ENCODE data around the gene GRIN2D.
A peak's percentile ranks its signal among the peaks of the same experiment; 100 is the strongest.

Gene GRIN2D

GRCh38 chr19:48398375-48399235, 5.1 kb downstream of the GRIN2D start:
- peak; percentile 66 to 85 (median 78) for DNase-seq

DNA sequence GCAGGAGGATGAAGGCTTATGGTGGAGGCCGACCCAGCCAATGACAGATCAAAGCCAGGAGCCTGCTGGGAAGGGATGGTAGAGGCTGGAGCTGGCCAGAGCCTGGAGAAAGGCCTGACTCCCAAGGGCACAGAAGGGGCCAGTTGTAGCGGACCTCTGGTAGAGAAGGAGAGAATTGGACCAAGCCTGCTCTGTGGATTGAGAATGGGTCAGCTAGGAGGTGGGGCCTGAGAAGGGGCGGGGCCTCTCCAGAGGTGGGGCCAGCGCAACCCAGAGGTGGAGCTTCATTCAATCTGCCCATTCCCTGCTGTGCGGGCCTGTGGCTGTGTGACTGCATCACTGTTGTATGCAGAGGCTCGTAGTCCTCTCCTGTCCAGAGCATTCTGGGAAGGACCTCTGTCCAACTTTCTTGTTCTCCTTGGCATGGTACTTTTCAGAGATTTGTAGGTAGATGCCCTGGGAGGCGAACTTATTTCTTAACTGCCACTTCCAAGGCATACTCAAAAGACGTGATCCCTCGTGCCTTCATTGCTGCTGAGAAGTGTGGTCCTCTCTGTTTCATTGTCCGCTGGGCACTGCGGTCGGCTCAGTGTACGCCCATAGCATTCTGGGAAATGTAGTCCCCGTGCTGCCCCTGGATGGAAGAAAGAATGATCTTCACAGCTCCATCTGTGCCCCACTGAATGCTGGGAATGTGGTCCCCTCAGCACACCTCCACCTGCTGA, 6.7 kb downstream of the GRIN2D start:
- no peak for DNase-seq

- no peak for DNase-seq
These were observed 7.8 kb downstream of the GRIN2D start for GRCh38 chr19:48401287-48401686.

DNA sequence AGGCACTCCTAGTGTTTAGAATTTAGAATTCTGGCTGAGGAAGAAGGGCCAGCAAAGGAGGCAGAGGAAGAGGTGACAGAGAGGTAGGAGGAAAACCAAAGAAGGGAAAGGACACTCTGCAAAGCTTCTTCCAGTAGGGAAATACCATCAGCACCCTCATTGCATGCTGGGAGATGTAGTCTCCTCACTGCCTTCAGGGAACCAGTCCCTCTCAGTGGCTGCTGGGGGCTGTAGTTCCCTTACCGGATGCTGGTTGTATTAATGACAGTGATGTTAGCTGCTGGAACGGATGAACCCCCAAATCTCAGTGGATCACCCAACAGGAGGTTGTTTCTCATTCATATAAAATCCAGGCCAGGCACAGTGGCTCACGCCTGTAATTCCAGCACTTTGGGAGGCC, 10.1 kb downstream of the GRIN2D start:
- DNase-seq = peak in 1 of 4 experiments; percentile 18

GRCh38 chr19:48405010-48405659, 11.7 kb downstream of the GRIN2D start:
- DNase-seq = no peak

- no peak for DNase-seq
These were observed 12.4 kb downstream of the GRIN2D start for GRCh38 chr19:48405850-48406249.

DNA sequence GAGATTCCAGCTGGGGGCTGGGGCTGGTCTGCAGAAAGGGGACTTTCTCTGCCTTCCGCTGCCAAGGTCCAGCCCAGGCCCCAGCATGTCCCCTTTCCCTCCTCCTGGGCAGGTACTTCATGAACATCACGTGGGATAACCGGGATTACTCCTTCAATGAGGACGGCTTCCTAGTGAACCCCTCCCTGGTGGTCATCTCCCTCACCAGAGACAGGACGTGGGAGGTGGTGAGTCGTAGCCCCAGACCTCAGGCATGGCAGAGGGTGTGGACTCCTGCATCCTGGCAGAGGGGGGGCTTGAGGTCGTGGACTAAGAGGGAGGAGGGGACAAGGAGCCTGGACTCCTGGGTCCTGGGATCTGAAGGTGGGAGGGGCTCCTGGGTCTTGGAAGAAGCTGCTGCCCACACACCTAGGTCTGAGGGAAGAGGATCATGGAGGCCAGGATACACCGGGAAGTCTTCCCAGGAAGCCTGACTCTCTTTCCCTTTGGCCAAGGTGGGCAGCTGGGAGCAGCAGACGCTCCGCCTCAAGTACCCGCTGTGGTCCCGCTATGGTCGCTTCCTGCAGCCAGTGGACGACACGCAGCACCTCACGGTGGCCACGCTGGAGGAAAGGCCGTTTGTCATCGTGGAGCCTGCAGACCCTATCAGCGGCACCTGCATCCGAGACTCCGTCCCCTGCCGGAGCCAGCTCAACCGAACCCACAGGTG, 20.6 kb downstream of the GRIN2D start:
- DNase-seq = no peak

DNA sequence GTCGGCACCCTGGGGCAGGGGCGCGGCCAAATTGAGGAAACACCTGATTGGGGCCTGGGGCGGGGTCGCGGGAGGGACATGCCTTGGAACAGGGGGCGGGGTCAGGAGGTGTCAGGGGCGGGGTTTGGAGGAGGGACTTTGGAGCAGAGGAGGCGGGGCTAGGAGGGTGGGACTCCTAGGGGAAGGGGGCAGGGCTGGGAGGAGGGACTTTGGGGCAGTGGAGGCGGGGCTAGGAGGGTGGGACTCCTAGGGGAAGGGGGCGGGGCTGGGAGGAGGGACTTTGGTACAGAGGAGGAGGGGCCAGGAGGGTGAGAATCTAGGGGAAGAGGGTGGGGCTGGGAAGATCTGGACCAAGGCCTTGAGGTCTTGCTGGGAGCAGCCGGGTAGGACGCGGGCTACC, 21.9 kb downstream of the GRIN2D start:
- DNase-seq = peak; percentile 32 to 58 (median 38)

DNA sequence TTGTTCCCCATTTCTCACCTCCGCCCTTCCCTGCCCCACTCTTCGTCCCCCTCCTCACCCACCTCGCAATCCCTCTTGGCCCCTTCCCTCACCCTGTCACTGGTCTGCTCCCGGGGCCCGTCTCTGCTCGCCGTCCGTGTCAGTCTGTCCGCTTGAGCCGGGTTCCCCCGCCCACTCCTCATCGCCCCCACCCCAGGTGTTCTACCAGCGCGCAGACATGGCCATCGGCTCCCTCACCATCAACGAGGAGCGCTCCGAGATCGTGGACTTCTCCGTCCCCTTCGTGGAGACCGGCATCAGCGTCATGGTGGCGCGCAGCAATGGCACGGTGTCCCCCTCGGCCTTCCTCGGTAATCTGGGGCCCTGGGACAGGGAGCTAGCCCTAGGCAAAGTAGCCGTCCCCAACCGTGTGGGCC, 22.3 kb downstream of the GRIN2D start:
- no peak for DNase-seq

DNA sequence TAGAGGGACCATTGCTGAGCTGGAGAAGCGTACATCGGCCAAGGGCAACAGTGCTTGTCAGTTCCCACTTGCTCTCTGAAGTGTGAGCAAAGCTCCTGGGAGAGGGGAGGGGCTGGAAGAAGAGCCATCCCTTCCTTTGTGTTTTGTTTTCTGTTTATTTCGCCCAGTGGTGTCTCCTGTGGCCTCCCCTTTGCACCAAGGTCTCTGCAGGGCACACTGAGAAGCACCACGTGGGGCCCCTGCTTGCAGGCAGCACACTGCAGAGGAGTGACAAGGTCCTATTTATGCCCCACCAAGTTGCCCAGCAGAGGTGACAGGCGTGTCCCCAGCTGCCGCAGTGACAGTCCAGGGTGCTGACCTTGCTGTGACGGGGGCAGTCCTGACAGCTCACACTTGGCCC, 24.0 kb downstream of the GRIN2D start:
- no peak for DNase-seq

- no peak for DNase-seq
These were observed 25.0 kb downstream of the GRIN2D start for GRCh38 chr19:48418317-48419064.

DNA sequence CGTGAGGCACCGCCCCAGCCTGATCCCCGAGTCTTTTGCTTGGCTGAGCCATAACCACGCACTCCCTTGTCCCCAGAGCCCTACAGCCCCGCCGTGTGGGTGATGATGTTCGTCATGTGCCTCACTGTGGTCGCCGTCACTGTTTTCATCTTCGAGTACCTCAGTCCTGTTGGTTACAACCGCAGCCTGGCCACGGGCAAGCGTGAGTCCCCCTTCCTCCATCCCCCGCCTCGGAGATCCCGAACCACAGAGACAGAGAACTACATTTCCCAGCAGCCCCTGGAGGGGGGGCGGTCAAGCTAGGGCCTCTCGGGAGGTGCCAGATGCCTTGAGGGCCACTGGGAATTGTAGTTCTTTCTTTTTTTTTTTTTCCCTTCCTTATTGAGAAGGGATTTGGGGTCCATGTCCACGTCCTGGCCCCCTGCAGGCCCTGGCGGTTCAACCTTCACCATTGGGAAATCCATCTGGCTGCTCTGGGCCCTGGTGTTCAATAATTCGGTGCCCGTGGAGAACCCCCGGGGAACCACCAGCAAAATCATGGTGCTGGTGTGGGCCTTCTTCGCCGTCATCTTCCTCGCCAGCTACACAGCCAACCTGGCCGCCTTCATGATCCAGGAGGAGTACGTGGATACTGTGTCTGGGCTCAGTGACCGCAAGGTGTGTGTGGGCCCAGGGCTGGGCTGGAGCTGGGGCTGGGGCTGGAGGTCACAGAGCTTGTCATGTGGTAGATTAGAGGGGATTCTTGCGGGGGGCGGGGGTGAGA, 25.9 kb downstream of the GRIN2D start:
- DNase-seq = peak; percentile 15 to 34 (median 24)

DNA sequence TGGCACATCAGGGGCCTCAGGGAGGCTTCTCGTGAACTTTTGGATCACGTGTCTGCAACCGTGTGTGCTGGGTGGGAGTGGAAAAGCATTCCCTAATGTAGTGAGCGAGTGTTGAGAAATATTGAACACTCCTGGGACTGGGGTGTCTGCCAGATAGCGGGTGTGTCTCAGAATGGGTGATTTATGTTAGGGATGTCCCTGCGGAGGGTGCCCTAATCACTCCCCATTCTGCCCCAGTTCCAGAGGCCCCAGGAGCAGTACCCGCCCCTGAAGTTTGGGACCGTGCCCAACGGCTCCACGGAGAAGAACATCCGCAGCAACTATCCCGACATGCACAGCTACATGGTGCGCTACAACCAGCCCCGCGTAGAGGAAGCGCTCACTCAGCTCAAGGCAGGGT, 28.1 kb downstream of the GRIN2D start:
- no peak for DNase-seq

DNA sequence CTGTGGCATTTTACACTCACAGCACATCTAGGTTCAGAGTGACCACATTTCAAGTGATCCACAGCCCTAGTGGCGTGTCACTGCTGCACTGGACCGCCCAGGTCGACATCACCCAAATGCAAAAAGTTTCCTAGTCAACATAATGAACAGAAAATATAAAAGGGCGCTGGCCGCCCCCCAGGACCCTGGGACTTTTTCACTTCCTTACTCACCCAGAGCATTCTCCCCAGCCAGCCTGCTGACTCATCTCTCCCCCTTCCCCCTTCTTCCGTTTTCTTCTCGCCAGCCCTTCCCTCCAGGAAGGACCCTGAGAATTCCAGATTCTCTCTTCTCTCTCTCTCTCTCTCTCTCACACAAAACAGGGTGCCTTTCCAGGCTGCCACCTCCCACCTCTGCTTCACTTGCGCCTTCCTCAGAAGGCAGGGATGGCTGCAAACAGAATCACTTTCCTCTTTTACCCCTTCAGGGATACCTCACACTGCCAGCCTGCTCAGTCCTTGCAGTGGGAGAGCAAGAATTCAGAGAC, 31.3 kb downstream of the GRIN2D start:
- DNase-seq = no peak

DNA sequence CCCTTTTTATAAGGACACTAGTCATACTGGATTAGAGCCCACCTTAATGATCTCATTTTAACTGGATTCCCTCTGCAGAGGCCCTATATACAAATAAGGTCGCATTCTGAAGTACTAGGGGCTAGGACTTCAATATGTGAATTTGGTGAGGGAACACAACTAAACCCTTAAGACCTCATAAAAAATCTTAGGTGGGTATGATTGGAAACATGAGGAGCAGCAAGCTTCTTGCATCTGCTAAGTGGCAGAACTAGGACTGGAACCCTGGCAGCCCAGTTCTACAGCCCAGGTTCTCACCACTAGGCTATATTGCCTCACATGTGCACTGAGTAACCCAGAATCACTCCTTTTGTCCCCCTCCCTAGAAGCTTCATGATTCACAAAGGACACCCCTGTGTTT, 35.2 kb downstream of the GRIN2D start:
- no peak for DNase-seq

- no peak for DNase-seq
These were observed 39.9 kb downstream of the GRIN2D start for GRCh38 chr19:48433337-48433736.

GRCh38 chr19:48436586-48436985, 43.1 kb downstream of the GRIN2D start:
- no peak for DNase-seq

DNA sequence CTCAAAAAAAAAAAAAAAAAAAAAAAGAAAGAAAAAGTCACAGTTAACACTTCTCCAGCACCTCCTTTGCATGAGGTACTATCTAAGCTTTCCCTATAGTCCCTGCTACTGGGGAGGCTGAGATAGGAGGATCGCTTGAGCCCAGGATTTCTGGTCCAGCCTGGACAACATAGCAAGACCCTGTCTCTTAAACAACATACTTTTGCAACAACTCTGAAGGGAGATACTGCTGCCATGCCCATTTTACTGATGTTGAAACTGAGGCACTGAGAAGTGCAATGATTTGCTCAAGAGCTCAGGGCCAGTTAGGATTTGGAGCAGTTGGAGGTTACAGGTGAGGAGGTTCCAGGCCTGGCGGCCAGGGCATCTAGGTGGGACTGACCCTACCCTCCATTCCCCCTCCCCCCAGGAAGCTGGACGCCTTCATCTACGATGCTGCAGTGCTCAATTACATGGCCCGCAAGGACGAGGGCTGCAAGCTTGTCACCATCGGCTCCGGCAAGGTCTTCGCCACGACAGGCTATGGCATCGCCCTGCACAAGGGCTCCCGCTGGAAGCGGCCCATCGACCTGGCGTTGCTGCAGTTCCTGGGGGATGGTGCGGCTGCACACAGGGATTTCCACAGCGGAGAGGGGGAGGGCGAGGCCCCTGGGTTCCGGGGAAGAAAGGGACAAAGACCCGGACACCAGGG, 48.0 kb downstream of the GRIN2D start:
- DNase-seq = no peak

DNA sequence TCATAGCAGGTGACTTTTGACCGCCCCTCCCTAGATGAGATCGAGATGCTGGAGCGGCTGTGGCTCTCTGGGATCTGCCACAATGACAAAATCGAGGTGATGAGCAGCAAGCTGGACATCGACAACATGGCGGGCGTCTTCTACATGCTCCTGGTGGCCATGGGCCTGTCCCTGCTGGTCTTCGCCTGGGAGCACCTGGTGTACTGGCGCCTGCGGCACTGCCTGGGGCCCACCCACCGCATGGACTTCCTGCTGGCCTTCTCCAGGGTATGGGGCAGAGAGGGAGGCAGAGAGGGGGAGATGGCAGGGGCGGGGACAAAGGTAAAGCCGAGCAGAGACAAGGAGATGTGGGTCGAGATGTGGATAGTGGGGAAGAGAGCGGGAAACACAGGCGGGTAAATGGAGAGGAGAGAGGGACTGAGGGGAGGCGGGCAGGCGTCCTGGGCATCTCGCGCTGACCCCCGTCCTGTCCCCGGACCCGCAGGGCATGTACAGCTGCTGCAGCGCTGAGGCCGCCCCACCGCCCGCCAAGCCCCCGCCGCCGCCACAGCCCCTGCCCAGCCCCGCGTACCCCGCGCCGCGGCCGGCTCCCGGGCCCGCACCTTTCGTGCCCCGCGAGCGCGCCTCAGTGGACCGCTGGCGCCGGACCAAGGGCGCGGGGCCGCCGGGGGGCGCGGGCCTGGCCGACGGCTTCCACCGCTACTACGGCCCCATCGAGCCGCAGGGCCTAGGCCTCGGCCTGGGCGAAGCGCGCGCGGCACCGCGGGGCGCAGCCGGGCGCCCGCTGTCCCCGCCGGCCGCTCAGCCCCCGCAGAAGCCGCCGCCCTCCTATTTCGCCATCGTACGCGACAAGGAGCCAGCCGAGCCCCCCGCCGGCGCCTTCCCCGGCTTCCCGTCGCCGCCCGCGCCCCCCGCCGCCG, 48.9 kb downstream of the GRIN2D start:
- no peak for DNase-seq
